SU-DHL-6 (cell line): Measurements from ENCODE around the gene POLR3H.

Source experiments
- H2AFZ ChIP-seq: fragments of 200-600 bp; sonication (generic); 2 replicates; pipeline ENCODE4 v1.6.1; 2014; ENCODE audit warnings: low read depth, mild to moderate bottlenecking, moderate library complexity, mixed read lengths, antibody characterized with exemption, low read length; ENCODE audit not compliant: severe bottlenecking
- H3F3A ChIP-seq: fragments of 200-600 bp; shearing (Covaris generic); 2 replicates; pipeline ENCODE4 v1.6.0; 2016; ENCODE audit warnings: antibody characterized with exemption, mild to moderate bottlenecking; ENCODE audit not compliant: insufficient read depth
- H3K27ac ChIP-seq: fragments of 200-600 bp; sonication (generic); 2 replicates; pipeline ENCODE4 v1.5.1; 2016; ENCODE audit warnings: low read depth, mild to moderate bottlenecking, low read length, moderate library complexity, mixed read lengths
- H3K27me3 ChIP-seq: fragments of 200-600 bp; sonication (generic), shearing (Covaris generic); 2 replicates; pipeline ENCODE4 v1.6.0; 2014; ENCODE audit warnings: mild to moderate bottlenecking, low read length
- H3K36me3 ChIP-seq: fragments of 200-600 bp; sonication (generic); 2 replicates; pipeline ENCODE4 v1.6.1; 2014; ENCODE audit warnings: mild to moderate bottlenecking, low read length, mixed read lengths
- H3K4me2 ChIP-seq: fragments of 300-600, 200-600 bp; shearing (Covaris generic), sonication (generic); 2 replicates; pipeline ENCODE4 v1.6.0; 2014; ENCODE audit warnings: low read length, low read depth, mild to moderate bottlenecking; ENCODE audit not compliant: poor library complexity, severe bottlenecking
- H3K4me3 ChIP-seq: fragments of 200-600 bp; sonication (generic); 2 replicates; pipeline ENCODE4 v1.5.1; 2014; ENCODE audit warnings: antibody characterized with exemption, low read length, mild to moderate bottlenecking, mixed read lengths; ENCODE audit not compliant: insufficient read depth, poor library complexity, severe bottlenecking
- H3K79me2 ChIP-seq: fragments of 200-600 bp; sonication (generic); 2 replicates; pipeline ENCODE4 v1.6.1; 2014; ENCODE audit warnings: mild to moderate bottlenecking, low read length, moderate library complexity; ENCODE audit not compliant: insufficient read depth
- H3K9ac ChIP-seq: fragments of 200-600 bp; sonication (generic); 2 replicates; pipeline ENCODE4 v1.7.0; 2014; ENCODE audit warnings: mild to moderate bottlenecking, low read length
- H3K9me2 ChIP-seq: fragments of 200-600 bp; sonication (generic); replicated peaks from 2 replicates; pipeline ENCODE4 v1.6.1; 2014; ENCODE audit warnings: low read length; ENCODE audit not compliant: insufficient read depth
- H3K9me3 ChIP-seq: fragments of 200-600 bp; sonication (generic); 2 replicates; pipeline ENCODE4 v1.6.1; 2014; ENCODE audit warnings: low read length, mixed read lengths; ENCODE audit not compliant: insufficient read depth
- H4K20me1 ChIP-seq: fragments of 200-600 bp; sonication (generic); 2 replicates; pipeline ENCODE4 v1.6.1; 2014; ENCODE audit warnings: low read depth, mild to moderate bottlenecking, antibody characterized with exemption, low read length, moderate library complexity, mixed read lengths
- EZH2phosphoT487 ChIP-seq: fragments of 200-600 bp; sonication (generic), shearing (Covaris generic); conservative IDR thresholded peaks from 2 replicates; pipeline ENCODE4 v1.6.1; 2018; ENCODE audit warnings: mild to moderate bottlenecking, antibody characterized with exemption, low read length, moderate library complexity, mixed read lengths
- TF ChIP-seq, protein P1 (sequence below): fragments of 200-600 bp; sonication (generic); IDR thresholded peaks from one replicate; pipeline ENCODE4 v1.5.1; 2017; ENCODE audit warnings: antibody characterized with exemption, mild to moderate bottlenecking, low read length, moderate library complexity; ENCODE audit not compliant: insufficient read depth, poor library complexity, severe bottlenecking

POLR3H gene

DNA sequence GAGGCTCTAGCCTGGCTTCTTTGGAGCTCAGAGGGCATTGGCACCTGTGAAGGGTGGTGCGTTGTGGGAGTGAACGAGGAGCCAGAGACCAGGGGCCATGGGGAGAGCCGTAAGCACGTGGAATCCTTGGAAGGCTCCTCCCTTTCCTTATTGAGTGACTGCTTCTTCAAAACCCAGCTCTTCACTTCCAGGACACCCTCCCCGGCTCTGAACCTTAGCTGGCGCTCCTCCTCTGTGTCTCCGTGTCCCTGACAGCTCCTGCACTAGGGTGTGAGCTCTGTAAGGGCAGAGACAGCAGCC is 26.3 kb downstream of the POLR3H start:
- Histone ChIP-seq H4K20me1 (no peaks in the 10 kb centered on the region), H3K36me3 (no peaks in the 10 kb centered on the region), H3K9me2 (no peaks in the 10 kb centered on the region)

DNA sequence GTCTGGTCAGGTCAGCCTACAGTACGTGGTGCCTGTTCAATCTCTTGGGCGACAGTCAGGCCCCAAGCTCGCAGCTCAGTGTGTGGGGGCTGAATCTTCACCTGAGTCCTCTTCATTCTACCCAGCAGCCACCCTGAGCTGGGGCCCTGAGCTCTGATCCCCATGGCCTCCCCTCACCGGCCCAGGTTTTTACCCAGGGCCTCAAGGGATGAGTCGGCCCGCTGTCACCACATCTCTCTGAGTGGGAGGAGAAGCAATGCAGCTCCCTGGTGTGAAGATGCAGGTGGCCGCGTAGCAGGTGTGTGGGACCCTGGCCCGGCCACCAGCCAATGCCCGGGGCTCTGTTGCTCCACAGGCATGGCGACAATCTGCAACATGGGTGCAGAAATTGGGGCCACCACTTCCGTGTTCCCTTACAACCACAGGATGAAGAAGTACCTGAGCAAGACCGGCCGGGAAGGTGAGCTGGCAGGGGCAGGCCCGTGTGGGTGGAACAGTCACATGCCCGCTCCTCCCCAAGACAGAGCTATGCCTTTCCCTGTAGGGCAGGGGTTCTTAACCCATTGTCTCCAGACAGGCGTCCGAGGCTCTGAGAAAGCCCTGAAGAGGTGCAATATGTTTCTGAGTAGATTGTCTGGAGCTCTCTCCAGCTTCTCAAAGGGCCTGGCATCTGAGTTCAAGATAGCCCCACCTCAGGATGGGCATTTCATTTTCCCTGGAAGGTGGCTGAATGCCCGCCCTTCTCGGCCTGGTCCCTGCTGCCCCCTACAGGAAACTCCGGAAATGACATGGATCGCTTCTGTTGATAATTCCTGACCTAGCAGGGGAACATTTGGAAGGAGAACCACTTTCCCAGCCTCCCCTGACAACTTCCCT is 26.9 kb downstream of the POLR3H start:
- Histone ChIP-seq H3K27me3 (no peaks in the 10 kb centered on the region), H2AFZ (no peak overlapping the region), H3K79me2 (no peaks in the 10 kb centered on the region), H4K20me1 (no peaks in the 10 kb centered on the region), H3K4me3 (no peak overlapping the region), H3K9ac (no peak overlapping the region), H3K27ac (no peak overlapping the region), H3K9me3 (no peaks in the 10 kb centered on the region), H3K4me2 (no peak overlapping the region), H3F3A (no peaks in the 10 kb centered on the region), H3K36me3 (no peaks in the 10 kb centered on the region), H3K9me2 (no peaks in the 10 kb centered on the region)
- TF ChIP-seq, protein P1, sequence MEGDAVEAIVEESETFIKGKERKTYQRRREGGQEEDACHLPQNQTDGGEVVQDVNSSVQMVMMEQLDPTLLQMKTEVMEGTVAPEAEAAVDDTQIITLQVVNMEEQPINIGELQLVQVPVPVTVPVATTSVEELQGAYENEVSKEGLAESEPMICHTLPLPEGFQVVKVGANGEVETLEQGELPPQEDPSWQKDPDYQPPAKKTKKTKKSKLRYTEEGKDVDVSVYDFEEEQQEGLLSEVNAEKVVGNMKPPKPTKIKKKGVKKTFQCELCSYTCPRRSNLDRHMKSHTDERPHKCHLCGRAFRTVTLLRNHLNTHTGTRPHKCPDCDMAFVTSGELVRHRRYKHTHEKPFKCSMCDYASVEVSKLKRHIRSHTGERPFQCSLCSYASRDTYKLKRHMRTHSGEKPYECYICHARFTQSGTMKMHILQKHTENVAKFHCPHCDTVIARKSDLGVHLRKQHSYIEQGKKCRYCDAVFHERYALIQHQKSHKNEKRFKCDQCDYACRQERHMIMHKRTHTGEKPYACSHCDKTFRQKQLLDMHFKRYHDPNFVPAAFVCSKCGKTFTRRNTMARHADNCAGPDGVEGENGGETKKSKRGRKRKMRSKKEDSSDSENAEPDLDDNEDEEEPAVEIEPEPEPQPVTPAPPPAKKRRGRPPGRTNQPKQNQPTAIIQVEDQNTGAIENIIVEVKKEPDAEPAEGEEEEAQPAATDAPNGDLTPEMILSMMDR, result peak; percentile 76
- no peak for TF ChIP-seq EZH2phosphoT487

More for the DNA sequence above, 26.3 kb downstream of the POLR3H start:
- H3K9ac ChIP-seq, result no peak overlapping the region
- no peak for TF ChIP-seq EZH2phosphoT487
- TF ChIP-seq, protein P1, result no peak
- no peak overlapping the region for H3K27ac ChIP-seq
- no peaks in the 10 kb centered on the region for H3F3A ChIP-seq
- no peaks in the 10 kb centered on the region for H3K9me3 ChIP-seq
- H3K79me2 ChIP-seq, result no peaks in the 10 kb centered on the region
- H2AFZ ChIP-seq, result no peak overlapping the region
- H3K4me2 ChIP-seq, result no peak overlapping the region
- H3K4me3 ChIP-seq, result no peak overlapping the region
- no peaks in the 10 kb centered on the region for H3K27me3 ChIP-seq

DNA sequence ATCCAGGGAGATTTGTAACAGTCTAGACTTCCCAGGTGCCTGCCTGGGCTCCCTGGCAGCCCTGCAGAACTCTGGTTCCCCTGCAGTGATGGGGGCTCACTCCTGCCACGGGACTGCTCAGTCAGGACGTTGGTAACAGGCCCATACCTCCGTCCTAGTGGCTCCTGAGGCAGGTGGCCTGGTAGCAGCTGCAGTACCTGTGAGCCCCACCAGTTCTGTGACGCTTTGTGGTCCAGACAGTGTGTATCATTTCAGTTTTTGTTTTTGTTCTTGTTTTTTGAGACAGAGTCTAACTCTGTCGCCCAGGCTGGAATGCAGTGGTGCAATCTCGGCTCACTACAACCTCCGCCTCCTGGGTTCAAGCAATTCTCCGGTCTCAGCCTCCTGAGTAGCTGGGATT is 27.8 kb downstream of the POLR3H start:
- Histone ChIP-seq H2AFZ (no peak overlapping the region), H3K79me2 (no peaks in the 10 kb centered on the region), H3K36me3 (no peaks in the 10 kb centered on the region), H3K27me3 (no peaks in the 10 kb centered on the region), H3K9me2 (no peaks in the 10 kb centered on the region), H4K20me1 (no peaks in the 10 kb centered on the region), H3K9me3 (no peaks in the 10 kb centered on the region), H3K4me2 (no peak overlapping the region), H3K9ac (no peak overlapping the region), H3K4me3 (no peak overlapping the region), H3K27ac (no peak overlapping the region), H3F3A (no peaks in the 10 kb centered on the region)
- no peak for TF ChIP-seq EZH2phosphoT487
- TF ChIP-seq, protein P1, result no peak
